Sigmoid colon (tissue), 4 donors: Measurements from ENCODE around the gene MRAS.

Experiments
- CTCF ChIP-seq, 4 experiments: fragments of 450-650 bp in 3 of 4; fragments of 200-600 bp in 1 of 4; IDR thresholded peaks; one replicate each; pipeline ENCODE4 v1.5.1; 2016 to 2019; ENCODE audit warnings: antibody characterized with exemption in 4 of 4, mild to moderate bottlenecking in 3 of 4, moderate library complexity in 2 of 4
- POLR2A ChIP-seq, 2 donors: fragments of 450-650 bp; IDR thresholded peaks; one replicate each; pipeline ENCODE4 v1.6.1; 2016; ENCODE audit warnings: antibody characterized with exemption in 2 of 2, mild to moderate bottlenecking in 2 of 2, moderate library complexity in 2 of 2
- POLR2AphosphoS5 ChIP-seq, 4 donors: sonication (generic); formaldehyde crosslinking; IDR thresholded peaks; one replicate each; pipeline ENCODE4 v1.6.1; 2017; ENCODE audit warnings: antibody characterized with exemption in 4 of 4

DNA sequence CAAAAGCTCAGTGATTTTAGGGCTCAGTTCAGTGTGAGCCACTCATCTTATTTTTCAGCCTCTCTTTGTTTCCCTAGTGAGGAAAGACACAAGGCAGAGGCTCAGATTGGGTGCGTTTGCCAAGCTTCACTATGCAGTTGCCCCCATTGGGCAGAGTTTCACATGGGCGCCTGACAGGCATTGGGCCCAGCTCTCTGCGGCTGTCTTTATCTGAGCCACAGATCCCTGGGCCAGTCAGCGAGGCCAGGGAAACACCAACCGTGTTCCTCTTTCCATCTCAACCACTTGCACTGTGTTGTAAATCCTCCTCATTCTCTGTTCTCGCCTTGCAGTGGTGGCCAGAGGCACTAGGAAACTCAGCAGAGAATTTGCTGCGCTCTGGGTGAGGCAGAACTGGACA, 96.9 kb downstream of the MRAS start:
- TF ChIP-seq POLR2AphosphoS5 (IDR thresholded peaks at IDR 0.05) (no peak), CTCF (IDR thresholded peaks at IDR 0.05) (no peak), POLR2A (IDR thresholded peaks at IDR 0.05) (no peak)
